Measurements from ENCODE around the gene DCDC2. TPM values are rescaled to one million over a fixed set of nuclear protein-coding genes. Genes with fewer than 3 reads are reported as not detected.

DCDC2 gene
- total RNA-seq, 1 donor from 2014 or later: 4.5 TPM

DNA sequence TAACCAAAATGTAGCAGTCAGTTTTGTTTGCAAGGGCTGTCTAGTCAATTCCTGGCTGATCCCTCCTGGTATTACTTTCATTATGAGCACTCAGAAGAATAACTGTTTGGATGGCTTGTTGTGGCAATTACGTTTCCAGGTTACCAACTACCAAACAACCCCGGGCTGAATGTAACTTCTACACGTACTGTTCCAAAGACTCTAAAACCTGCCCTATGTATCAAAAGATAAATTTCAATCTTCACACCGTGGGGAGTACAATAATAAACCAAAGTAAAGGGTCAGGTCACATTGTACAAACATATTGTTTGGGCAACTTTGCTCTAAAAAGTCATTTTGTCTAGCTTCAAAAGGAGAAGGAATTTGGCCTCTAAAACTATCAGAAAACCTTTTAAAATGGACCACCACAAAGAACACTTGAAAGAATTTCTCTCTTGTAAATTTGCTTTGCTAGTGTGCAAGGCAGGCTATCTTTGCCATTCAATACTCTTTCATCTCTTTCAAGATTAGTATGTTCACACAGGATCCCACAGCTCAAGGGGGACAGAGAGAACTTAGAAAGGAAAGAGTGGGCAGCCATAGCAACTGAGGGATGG, 27.6 kb downstream of the DCDC2 start:
- Mint-ChIP-seq H3K4me3 (ENCODE audit: unreplicated experiment) (no peak overlapping the region), H3K9me3 (ENCODE audit: unreplicated experiment) (no peaks in the 10 kb centered on the region), H3K36me3 (ENCODE audit: low read depth, unreplicated experiment) (no peaks in the 10 kb centered on the region), H3K4me1 (ENCODE audit: low read depth, unreplicated experiment) (peaks cover 40% of the 10 kb centered on the region), H3K27me3 (ENCODE audit: low read depth, unreplicated experiment) (no peaks in the 10 kb centered on the region), H3K27ac (ENCODE audit: unreplicated experiment) (peak overlapping the region; percentile 76)
- Histone ChIP-seq H3K4me2 (ENCODE audit: low read length) (no peak overlapping the region), H3K27me3 (ENCODE audit: insufficient read depth, low read length) (no peaks in the 10 kb centered on the region), H3K4me3 (ENCODE audit: insufficient read depth, low read depth, low read length) (no peak overlapping the region), H2AFZ (ENCODE audit: low read depth, low read length) (no peak overlapping the region), H3K9ac (ENCODE audit: low read length) (no peak overlapping the region), H3K27ac (ENCODE audit: low read depth, low read length) (no peak overlapping the region), H3K36me3 (ENCODE audit: insufficient read depth, low read length) (no peaks in the 10 kb centered on the region), H3K9me3 (ENCODE audit: insufficient read depth, low read depth, low read length) (no peaks in the 10 kb centered on the region), H3K4me1 (ENCODE audit: insufficient read depth, low read length) (peaks cover 15% of the 10 kb centered on the region), H4K20me1 (ENCODE audit: insufficient read depth, low read length) (no peaks in the 10 kb centered on the region), H3K79me2 (ENCODE audit: insufficient read depth, low read length) (no peaks in the 10 kb centered on the region)
- TF ChIP-seq, protein P1, sequence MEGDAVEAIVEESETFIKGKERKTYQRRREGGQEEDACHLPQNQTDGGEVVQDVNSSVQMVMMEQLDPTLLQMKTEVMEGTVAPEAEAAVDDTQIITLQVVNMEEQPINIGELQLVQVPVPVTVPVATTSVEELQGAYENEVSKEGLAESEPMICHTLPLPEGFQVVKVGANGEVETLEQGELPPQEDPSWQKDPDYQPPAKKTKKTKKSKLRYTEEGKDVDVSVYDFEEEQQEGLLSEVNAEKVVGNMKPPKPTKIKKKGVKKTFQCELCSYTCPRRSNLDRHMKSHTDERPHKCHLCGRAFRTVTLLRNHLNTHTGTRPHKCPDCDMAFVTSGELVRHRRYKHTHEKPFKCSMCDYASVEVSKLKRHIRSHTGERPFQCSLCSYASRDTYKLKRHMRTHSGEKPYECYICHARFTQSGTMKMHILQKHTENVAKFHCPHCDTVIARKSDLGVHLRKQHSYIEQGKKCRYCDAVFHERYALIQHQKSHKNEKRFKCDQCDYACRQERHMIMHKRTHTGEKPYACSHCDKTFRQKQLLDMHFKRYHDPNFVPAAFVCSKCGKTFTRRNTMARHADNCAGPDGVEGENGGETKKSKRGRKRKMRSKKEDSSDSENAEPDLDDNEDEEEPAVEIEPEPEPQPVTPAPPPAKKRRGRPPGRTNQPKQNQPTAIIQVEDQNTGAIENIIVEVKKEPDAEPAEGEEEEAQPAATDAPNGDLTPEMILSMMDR (IDR thresholded peaks at IDR 0.05; ENCODE audit: insufficient read depth, low read depth, low read length): no peak
- TF ChIP-seq EZH2 (IDR thresholded peaks at IDR 0.05; ENCODE audit: insufficient read depth, low read length): no peak
- FAIRE-seq (no peak), DNase-seq (ENCODE audit: low read depth) (peak; percentile 53)

DNA sequence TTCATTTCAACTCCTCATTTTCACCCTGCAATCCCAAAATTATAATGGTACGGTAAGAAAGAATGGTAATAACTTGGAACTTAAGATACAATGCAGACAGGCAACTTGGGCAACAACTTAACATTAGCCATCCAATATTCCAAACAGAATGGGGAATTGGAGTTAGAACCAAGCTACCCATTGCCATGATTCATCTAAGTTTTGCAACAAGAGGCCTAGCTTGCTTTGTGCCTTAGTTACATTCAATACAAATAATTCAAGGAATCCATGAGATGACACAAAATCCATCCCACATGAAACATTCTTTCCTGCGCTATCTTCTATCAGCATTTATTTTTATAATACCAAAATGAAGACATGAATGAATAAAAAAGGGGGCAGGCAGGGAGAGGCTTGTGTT, 28.4 kb downstream of the DCDC2 start:
- no peak overlapping the region for H2AFZ ChIP-seq (ENCODE audit: low read depth, low read length)
- no peaks in the 10 kb centered on the region for H3K27me3 ChIP-seq (ENCODE audit: insufficient read depth, low read length)
- no peaks in the 10 kb centered on the region for H3K79me2 ChIP-seq (ENCODE audit: insufficient read depth, low read length)
- peak overlapping the region; percentile 14 for H3K27ac ChIP-seq (ENCODE audit: low read depth, low read length)
- no peak for FAIRE-seq
- Mint-ChIP-seq H3K9me3 (ENCODE audit: unreplicated experiment) (no peaks in the 10 kb centered on the region), H3K27me3 (ENCODE audit: low read depth, unreplicated experiment) (no peaks in the 10 kb centered on the region), H3K4me1 (ENCODE audit: low read depth, unreplicated experiment) (peaks cover 43% of the 10 kb centered on the region), H3K4me3 (ENCODE audit: unreplicated experiment) (no peak overlapping the region), H3K36me3 (ENCODE audit: low read depth, unreplicated experiment) (no peaks in the 10 kb centered on the region), H3K27ac (ENCODE audit: unreplicated experiment) (peak overlapping the region; percentile 83)
- no peak overlapping the region for H3K9ac ChIP-seq (ENCODE audit: low read length)
- TF ChIP-seq EZH2 (IDR thresholded peaks at IDR 0.05; ENCODE audit: insufficient read depth, low read length): no peak
- TF ChIP-seq, protein P1 (IDR thresholded peaks at IDR 0.05; ENCODE audit: insufficient read depth, low read depth, low read length): no peak
- H3K4me2 ChIP-seq (ENCODE audit: low read length): peak overlapping the region; percentile 12
- DNase-seq (ENCODE audit: low read depth): peak; percentile 54
- H4K20me1 ChIP-seq (ENCODE audit: insufficient read depth, low read length): no peaks in the 10 kb centered on the region
- no peaks in the 10 kb centered on the region for H3K9me3 ChIP-seq (ENCODE audit: insufficient read depth, low read depth, low read length)
- no peak overlapping the region for H3K4me3 ChIP-seq (ENCODE audit: insufficient read depth, low read depth, low read length)
- H3K36me3 ChIP-seq (ENCODE audit: insufficient read depth, low read length): no peaks in the 10 kb centered on the region
- peaks cover 17% of the 10 kb centered on the region for H3K4me1 ChIP-seq (ENCODE audit: insufficient read depth, low read length)

DNA sequence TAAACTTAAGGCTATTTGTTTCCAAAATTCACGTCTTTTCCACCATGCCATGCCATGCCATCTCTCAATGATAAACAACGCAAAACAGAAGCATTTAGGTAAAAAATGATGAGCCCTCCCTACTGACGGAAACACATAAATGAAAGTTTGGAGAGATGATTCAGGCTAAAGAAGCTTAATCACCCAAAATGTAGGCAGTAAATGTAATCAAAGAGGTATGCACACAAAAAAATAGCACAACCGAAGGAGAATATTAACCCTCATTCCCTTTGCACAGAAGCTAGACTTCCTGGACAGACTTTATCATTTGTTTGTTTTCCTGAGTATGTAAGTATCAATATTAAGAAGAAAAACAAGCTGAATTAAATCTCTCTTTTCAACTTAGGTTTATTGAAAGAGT, 28.8 kb downstream of the DCDC2 start:
- TF ChIP-seq EZH2 (IDR thresholded peaks at IDR 0.05; ENCODE audit: insufficient read depth, low read length): no peak
- TF ChIP-seq, protein P1 (IDR thresholded peaks at IDR 0.05; ENCODE audit: insufficient read depth, low read depth, low read length): no peak
- Histone ChIP-seq H3K4me1 (ENCODE audit: insufficient read depth, low read length) (peaks cover 21% of the 10 kb centered on the region), H3K9me3 (ENCODE audit: insufficient read depth, low read depth, low read length) (no peaks in the 10 kb centered on the region), H3K36me3 (ENCODE audit: insufficient read depth, low read length) (no peaks in the 10 kb centered on the region), H3K4me2 (ENCODE audit: low read length) (peak overlapping the region; percentile 12), H3K4me3 (ENCODE audit: insufficient read depth, low read depth, low read length) (no peak overlapping the region), H3K27me3 (ENCODE audit: insufficient read depth, low read length) (no peaks in the 10 kb centered on the region), H3K9ac (ENCODE audit: low read length) (no peak overlapping the region), H4K20me1 (ENCODE audit: insufficient read depth, low read length) (no peaks in the 10 kb centered on the region), H3K27ac (ENCODE audit: low read depth, low read length) (peak overlapping the region; percentile 14), H2AFZ (ENCODE audit: low read depth, low read length) (no peak overlapping the region), H3K79me2 (ENCODE audit: insufficient read depth, low read length) (no peaks in the 10 kb centered on the region)
- peaks cover 47% of the 10 kb centered on the region for H3K4me1 Mint-ChIP-seq (ENCODE audit: low read depth, unreplicated experiment)
- DNase-seq (ENCODE audit: low read depth) (peak; percentile 70), FAIRE-seq (no peak)
- no peaks in the 10 kb centered on the region for H3K36me3 Mint-ChIP-seq (ENCODE audit: low read depth, unreplicated experiment)
- H3K9me3 Mint-ChIP-seq (ENCODE audit: unreplicated experiment): no peaks in the 10 kb centered on the region
- no peaks in the 10 kb centered on the region for H3K27me3 Mint-ChIP-seq (ENCODE audit: low read depth, unreplicated experiment)
- no peak overlapping the region for H3K4me3 Mint-ChIP-seq (ENCODE audit: unreplicated experiment)
- H3K27ac Mint-ChIP-seq (ENCODE audit: unreplicated experiment): peak overlapping the region; percentile 83
